ENCODE measurements around the gene CDKN2D.

- TF ChIP-seq SP2 (IDR thresholded peaks at IDR 0.05; ENCODE audit: low read length), result no peak
- no peak for TF ChIP-seq CTCF (IDR thresholded peaks at IDR 0.05; ENCODE audit: control extremely low read depth in 1 of 3, insufficient read depth in 1 of 3, low read depth in 1 of 3, low read length in 3 of 3)
- TF ChIP-seq POLR2AphosphoS5 (IDR thresholded peaks at IDR 0.05; ENCODE audit: low read depth, low read length), result no peak
These were observed 18.5 kb upstream of the CDKN2D start, which contains the start of gene AP1M2 for GRCh38 chr19:10587022-10587838.

Data from H1 (cell line).